IgD-negative memory B cell (primary cell): ENCODE data around the gene MPEG1. TPM values are rescaled to one million over a fixed set of nuclear protein-coding genes. Genes with fewer than 3 reads are reported as not detected.

Source experiments
- H3K27ac Mint-ChIP-seq, 3 donors: one replicate each; pipeline ENCODE4 v1.8.0; 2020 to 2022; ENCODE audit warnings: mild to moderate bottlenecking in 3 of 3, mixed read lengths in 3 of 3, moderate library complexity in 1 of 3
- H3K27me3 Mint-ChIP-seq: one replicate; pipeline ENCODE4 v1.8.0; 2021; ENCODE audit warnings: mixed read lengths
- H3K36me3 Mint-ChIP-seq: one replicate; pipeline ENCODE4 v1.8.0; 2020; ENCODE audit warnings: mild to moderate bottlenecking, mixed read lengths
- H3K4me1 Mint-ChIP-seq, 3 donors: one replicate each; pipeline ENCODE4 v1.8.0; 2020 to 2022; ENCODE audit warnings: mixed read lengths in 3 of 3, mild to moderate bottlenecking in 1 of 3
- H3K4me3 Mint-ChIP-seq, 4 donors: one replicate each; pipeline ENCODE4 v1.8.0; 2020 to 2022; ENCODE audit warnings: mild to moderate bottlenecking in 4 of 4, mixed read lengths in 4 of 4, moderate library complexity in 3 of 4
- H3K9me3 Mint-ChIP-seq, 3 donors: one replicate each; pipeline ENCODE4 v1.8.0; 2020 to 2021; ENCODE audit warnings: mixed read lengths in 3 of 3, mild to moderate bottlenecking in 1 of 3
- polyA plus RNA-seq: library from polyadenylated mRNA; unstranded; fragments of 300-500 nt; fragmentation: Illumina TruSeq; gene quantifications from one replicate; pipeline ENCODE4 v1.2.3, GENCODE V29; 2021

MPEG1 gene
- polyA plus RNA-seq, 1 donor from 2014 or later: 51.8 TPM

- H3K9me3 Mint-ChIP-seq: no peaks in the 10 kb centered on the region
- no peaks in the 10 kb centered on the region for H3K36me3 Mint-ChIP-seq
- no peaks in the 10 kb centered on the region for H3K27me3 Mint-ChIP-seq
- peaks cover 30 to 58% (median 41%) of the 10 kb centered on the region in 3 donors for H3K4me1 Mint-ChIP-seq
- peak overlapping the region; percentile 92 to 97 (median 95) for H3K4me3 Mint-ChIP-seq
- H3K27ac Mint-ChIP-seq: peak overlapping the region; percentile 87 to 94 (median 90)
These were observed 4.7 kb downstream of the MPEG1 start for GRCh38 chr11:59207988-59208451.

GRCh38 chr11:59206635-59207034, 6.1 kb downstream of the MPEG1 start:
- Mint-ChIP-seq H3K4me3 (peak overlapping the region; percentile 1 to 97 (median 74)), H3K27ac (peak overlapping the region in 2 of 3 donors; percentile 9 to 90), H3K36me3 (no peaks in the 10 kb centered on the region), H3K4me1 (peaks cover 33 to 55% (median 34%) of the 10 kb centered on the region in 3 donors), H3K27me3 (no peaks in the 10 kb centered on the region), H3K9me3 (no peaks in the 10 kb centered on the region)

GRCh38 chr11:59205648-59206047, 7.1 kb downstream of the MPEG1 start:
- Mint-ChIP-seq H3K27ac (peak overlapping the region in 2 of 3 donors; percentile 35 to 73), H3K4me1 (peaks cover 41 to 57% (median 41%) of the 10 kb centered on the region in 3 donors), H3K36me3 (no peaks in the 10 kb centered on the region), H3K4me3 (peak overlapping the region in 1 of 4 donors; percentile 55), H3K9me3 (no peaks in the 10 kb centered on the region), H3K27me3 (no peaks in the 10 kb centered on the region)

- peaks cover 46 to 61% (median 50%) of the 10 kb centered on the region in 3 donors for H3K4me1 Mint-ChIP-seq
- no peaks in the 10 kb centered on the region for H3K36me3 Mint-ChIP-seq
- peaks cover 0 to 3% (median 0%) of the 10 kb centered on the region in 3 donors for H3K9me3 Mint-ChIP-seq
- peak overlapping the region in 1 of 3 donors; percentile 75 for H3K27ac Mint-ChIP-seq
- H3K27me3 Mint-ChIP-seq: no peaks in the 10 kb centered on the region
- no peak overlapping the region for H3K4me3 Mint-ChIP-seq
These were observed 8.0 kb downstream of the MPEG1 start for GRCh38 chr11:59204746-59205145.

GRCh38 chr11:59201353-59201752, 11.4 kb downstream of the MPEG1 start:
- Mint-ChIP-seq H3K4me3 (no peak overlapping the region), H3K27me3 (no peaks in the 10 kb centered on the region), H3K36me3 (peaks cover 4% of the 10 kb centered on the region), H3K27ac (no peak overlapping the region), H3K9me3 (peaks cover 0 to 3% (median 0%) of the 10 kb centered on the region in 3 donors), H3K4me1 (peaks cover 32 to 58% (median 40%) of the 10 kb centered on the region in 3 donors)

GRCh38 chr11:59200423-59200746, 12.3 kb downstream of the MPEG1 start:
- peak overlapping the region in 1 of 3 donors; percentile 53 for H3K27ac Mint-ChIP-seq
- peak overlapping the region in 2 of 4 donors; percentile 2 to 45 for H3K4me3 Mint-ChIP-seq
- peaks cover 10% of the 10 kb centered on the region for H3K36me3 Mint-ChIP-seq
- H3K27me3 Mint-ChIP-seq: no peaks in the 10 kb centered on the region
- H3K9me3 Mint-ChIP-seq: peaks cover 0 to 3% (median 0%) of the 10 kb centered on the region in 3 donors
- H3K4me1 Mint-ChIP-seq: peaks cover 30 to 62% (median 42%) of the 10 kb centered on the region in 3 donors

GRCh38 chr11:59199546-59200422, 12.9 kb downstream of the MPEG1 start:
- Mint-ChIP-seq H3K4me3 (peak overlapping the region in 3 of 4 donors; percentile 2 to 50 (median 30)), H3K4me1 (peaks cover 30 to 63% (median 39%) of the 10 kb centered on the region in 3 donors), H3K36me3 (peaks cover 12% of the 10 kb centered on the region), H3K9me3 (peaks cover 0 to 3% (median 0%) of the 10 kb centered on the region in 3 donors), H3K27me3 (no peaks in the 10 kb centered on the region), H3K27ac (peak overlapping the region; percentile 0 to 90 (median 53))

GRCh38 chr11:59198726-59199125, 14.0 kb downstream of the MPEG1 start:
- peak overlapping the region in 1 of 3 donors; percentile 47 for H3K27ac Mint-ChIP-seq
- no peaks in the 10 kb centered on the region for H3K27me3 Mint-ChIP-seq
- no peak overlapping the region for H3K4me3 Mint-ChIP-seq
- H3K36me3 Mint-ChIP-seq: peaks cover 15% of the 10 kb centered on the region
- H3K9me3 Mint-ChIP-seq: peaks cover 0 to 3% (median 0%) of the 10 kb centered on the region in 3 donors
- peaks cover 32 to 67% (median 32%) of the 10 kb centered on the region in 3 donors for H3K4me1 Mint-ChIP-seq

- no peak overlapping the region for H3K27ac Mint-ChIP-seq
- peaks cover 16% of the 10 kb centered on the region for H3K36me3 Mint-ChIP-seq
- no peaks in the 10 kb centered on the region for H3K27me3 Mint-ChIP-seq
- H3K4me1 Mint-ChIP-seq: peaks cover 32 to 64% (median 32%) of the 10 kb centered on the region in 3 donors
- no peak overlapping the region for H3K4me3 Mint-ChIP-seq
- peaks cover 0 to 3% (median 0%) of the 10 kb centered on the region in 3 donors for H3K9me3 Mint-ChIP-seq
These were observed 14.7 kb downstream of the MPEG1 start for GRCh38 chr11:59197991-59198390.

- Mint-ChIP-seq H3K27me3 (no peaks in the 10 kb centered on the region), H3K9me3 (peaks cover 0 to 3% (median 0%) of the 10 kb centered on the region in 3 donors), H3K4me1 (peaks cover 28 to 56% (median 31%) of the 10 kb centered on the region in 3 donors), H3K4me3 (no peak overlapping the region), H3K36me3 (peaks cover 21% of the 10 kb centered on the region), H3K27ac (no peak overlapping the region)
These were observed 15.9 kb downstream of the MPEG1 start for GRCh38 chr11:59196777-59197176.

GRCh38 chr11:59195586-59195985, 17.1 kb downstream of the MPEG1 start:
- Mint-ChIP-seq H3K27ac (no peak overlapping the region), H3K4me3 (no peak overlapping the region)

GRCh38 chr11:59193587-59194130, 19.1 kb downstream of the MPEG1 start:
- Mint-ChIP-seq H3K27me3 (no peaks in the 10 kb centered on the region), H3K4me1 (peaks cover 12 to 37% (median 13%) of the 10 kb centered on the region in 3 donors), H3K36me3 (peaks cover 25% of the 10 kb centered on the region), H3K9me3 (no peaks in the 10 kb centered on the region), H3K27ac (no peak overlapping the region), H3K4me3 (no peak overlapping the region)

More at GRCh38 chr11:59195586-59195985, 17.1 kb downstream of the MPEG1 start:
- H3K9me3 Mint-ChIP-seq: peaks cover 0 to 3% (median 0%) of the 10 kb centered on the region in 3 donors
- H3K36me3 Mint-ChIP-seq: peaks cover 21% of the 10 kb centered on the region
- no peaks in the 10 kb centered on the region for H3K27me3 Mint-ChIP-seq
- peaks cover 21 to 52% (median 26%) of the 10 kb centered on the region in 3 donors for H3K4me1 Mint-ChIP-seq

GRCh38 chr11:59192446-59193020, 20.2 kb downstream of the MPEG1 start:
- Mint-ChIP-seq H3K27me3 (no peaks in the 10 kb centered on the region), H3K9me3 (no peaks in the 10 kb centered on the region), H3K4me1 (peaks cover 12 to 31% (median 13%) of the 10 kb centered on the region in 3 donors), H3K27ac (peak overlapping the region in 1 of 3 donors; percentile 70), H3K4me3 (no peak overlapping the region), H3K36me3 (peaks cover 25% of the 10 kb centered on the region)

- Mint-ChIP-seq H3K27ac (peak overlapping the region in 1 of 3 donors; percentile 44), H3K4me3 (no peak overlapping the region), H3K4me1 (peaks cover 8 to 25% (median 13%) of the 10 kb centered on the region in 3 donors), H3K9me3 (no peaks in the 10 kb centered on the region), H3K36me3 (peaks cover 21% of the 10 kb centered on the region), H3K27me3 (no peaks in the 10 kb centered on the region)
These were observed 20.8 kb downstream of the MPEG1 start for GRCh38 chr11:59191890-59192289.

GRCh38 chr11:59191095-59191494, 21.6 kb downstream of the MPEG1 start:
- no peaks in the 10 kb centered on the region for H3K27me3 Mint-ChIP-seq
- peaks cover 20% of the 10 kb centered on the region for H3K36me3 Mint-ChIP-seq
- no peaks in the 10 kb centered on the region for H3K9me3 Mint-ChIP-seq
- H3K4me1 Mint-ChIP-seq: peaks cover 6 to 21% (median 8%) of the 10 kb centered on the region in 3 donors
- peak overlapping the region in 1 of 4 donors; percentile 7 for H3K4me3 Mint-ChIP-seq
- peak overlapping the region in 1 of 3 donors; percentile 69 for H3K27ac Mint-ChIP-seq
